Astrocyte (in vitro differentiated cells and primary cell): ENCODE results near the gene CRADD. TPM values are rescaled to one million over a fixed set of nuclear protein-coding genes. Genes with fewer than 3 reads are reported as not detected.

Source experiments
- DNase-seq: peaks from one replicate; pipeline ENCODE4 v3.0.0-alpha.2; 2010; ENCODE audit warnings: low read depth
- FAIRE-seq: peaks from 2 replicates; lab custom pipeline; 2011; peaks lifted over from hg19 to GRCh38; lab: Jason Lieb, UNC
- H2AFZ ChIP-seq: 2 replicates; pipeline ENCODE4 v1.6.0; 2012; ENCODE audit warnings: low read depth, low read length, inconsistent platforms
- H3K27ac ChIP-seq: 2 replicates; pipeline ENCODE4 v1.5.1; 2011; ENCODE audit warnings: low read depth, low read length, inconsistent platforms
- H3K27me3 ChIP-seq: 2 replicates; pipeline ENCODE4 v1.6.0; 2011; ENCODE audit warnings: low read length, inconsistent platforms; ENCODE audit not compliant: insufficient read depth
- H3K36me3 ChIP-seq: 2 replicates; pipeline ENCODE4 v1.5.1; 2011; ENCODE audit warnings: low read length, inconsistent platforms; ENCODE audit not compliant: insufficient read depth
- H3K4me1 ChIP-seq: 2 replicates; pipeline ENCODE4 v1.5.1; 2011; ENCODE audit warnings: low read length, inconsistent platforms; ENCODE audit not compliant: insufficient read depth
- H3K4me2 ChIP-seq: 2 replicates; pipeline ENCODE4 v1.6.0; 2012; ENCODE audit warnings: low read length, inconsistent platforms
- H3K4me3 ChIP-seq: 2 replicates; pipeline ENCODE4 v1.5.1; 2011; ENCODE audit warnings: low read depth, mild to moderate bottlenecking, low read length, inconsistent platforms; ENCODE audit not compliant: insufficient read depth
- H3K79me2 ChIP-seq: 2 replicates; pipeline ENCODE4 v1.6.0; 2012; ENCODE audit warnings: mild to moderate bottlenecking, low read length, inconsistent platforms; ENCODE audit not compliant: insufficient read depth
- H3K9ac ChIP-seq: 2 replicates; pipeline ENCODE4 v1.6.0; 2012; ENCODE audit warnings: mild to moderate bottlenecking, low read length, inconsistent platforms
- H3K9me3 ChIP-seq: 2 replicates; pipeline ENCODE4 v1.5.1; 2012; ENCODE audit warnings: low read depth, mild to moderate bottlenecking, low read length, inconsistent platforms; ENCODE audit not compliant: insufficient read depth
- H4K20me1 ChIP-seq: 2 replicates; pipeline ENCODE4 v1.6.0; 2012; ENCODE audit warnings: low read length, inconsistent platforms; ENCODE audit not compliant: insufficient read depth
- H3K27ac Mint-ChIP-seq: one replicate; pipeline ENCODE4 v1.8.0; 2021; ENCODE audit warnings: mild to moderate bottlenecking, mixed read lengths; ENCODE audit not compliant: unreplicated experiment
- H3K27me3 Mint-ChIP-seq: one replicate; pipeline ENCODE4 v1.8.0; 2021; ENCODE audit warnings: low read depth, mixed read lengths; ENCODE audit not compliant: unreplicated experiment
- H3K36me3 Mint-ChIP-seq: one replicate; pipeline ENCODE4 v1.8.0; 2021; ENCODE audit warnings: low read depth, mixed read lengths; ENCODE audit not compliant: unreplicated experiment
- H3K4me1 Mint-ChIP-seq: one replicate; pipeline ENCODE4 v1.8.0; 2021; ENCODE audit warnings: low read depth, mixed read lengths; ENCODE audit not compliant: unreplicated experiment
- H3K4me3 Mint-ChIP-seq: one replicate; pipeline ENCODE4 v1.8.0; 2021; ENCODE audit warnings: mild to moderate bottlenecking, moderate library complexity, mixed read lengths; ENCODE audit not compliant: unreplicated experiment
- H3K9me3 Mint-ChIP-seq: one replicate; pipeline ENCODE4 v1.8.0; 2021; ENCODE audit warnings: mild to moderate bottlenecking, mixed read lengths; ENCODE audit not compliant: unreplicated experiment
- CTCF ChIP-seq: IDR thresholded peaks from 2 replicates; pipeline ENCODE4 v1.5.1; 2011; ENCODE audit warnings: low read depth, mild to moderate bottlenecking, inconsistent platforms, low read length, moderate library complexity; ENCODE audit not compliant: insufficient read depth
- EZH2 ChIP-seq: IDR thresholded peaks from 2 replicates; pipeline ENCODE4 v1.6.1; 2012; ENCODE audit warnings: mild to moderate bottlenecking, low read length, inconsistent platforms; ENCODE audit not compliant: insufficient read depth
- total RNA-seq: library from RNA; stranded (reverse); gene quantifications from 2 replicates; pipeline ENCODE4 v1.2.1, GENCODE V29; 2021

CRADD gene
- total RNA-seq, 1 donor from 2014 or later, result 8.8 TPM

GRCh38 chr12:93825501-93825888 is 148.3 kb downstream of the CRADD start:
- H4K20me1 ChIP-seq, result no peaks in the 10 kb centered on the region
- no peaks in the 10 kb centered on the region for H3K36me3 ChIP-seq
- H3K4me3 ChIP-seq, result no peak overlapping the region
- H3K4me2 ChIP-seq, result no peak overlapping the region
- H2AFZ ChIP-seq, result no peak overlapping the region
- peaks cover 3% of the 10 kb centered on the region for H3K4me1 Mint-ChIP-seq
- H3K9me3 Mint-ChIP-seq, result no peaks in the 10 kb centered on the region
- DNase-seq (no peak), FAIRE-seq (no peak)
- no peaks in the 10 kb centered on the region for H3K27me3 Mint-ChIP-seq
- H3K27ac ChIP-seq, result no peak overlapping the region
- peaks cover 20% of the 10 kb centered on the region for H3K4me1 ChIP-seq
- H3K4me3 Mint-ChIP-seq, result no peak overlapping the region
- H3K79me2 ChIP-seq, result no peaks in the 10 kb centered on the region
- no peak overlapping the region for H3K9ac ChIP-seq
- no peaks in the 10 kb centered on the region for H3K27me3 ChIP-seq
- no peak overlapping the region for H3K27ac Mint-ChIP-seq
- no peaks in the 10 kb centered on the region for H3K36me3 Mint-ChIP-seq
- TF ChIP-seq EZH2 (no peak), CTCF (no peak)
- H3K9me3 ChIP-seq, result no peaks in the 10 kb centered on the region

- peak; percentile 61 for DNase-seq
- no peaks in the 10 kb centered on the region for H3K79me2 ChIP-seq
- H3K9me3 Mint-ChIP-seq, result no peaks in the 10 kb centered on the region
- no peaks in the 10 kb centered on the region for H3K9me3 ChIP-seq
- no peak overlapping the region for H2AFZ ChIP-seq
- H3K27me3 ChIP-seq, result no peaks in the 10 kb centered on the region
- H3K9ac ChIP-seq, result no peak overlapping the region
- no peak overlapping the region for H3K27ac Mint-ChIP-seq
- peaks cover 3% of the 10 kb centered on the region for H3K4me1 Mint-ChIP-seq
- H4K20me1 ChIP-seq, result no peaks in the 10 kb centered on the region
- no peak overlapping the region for H3K4me3 ChIP-seq
- no peak for FAIRE-seq
- H3K27ac ChIP-seq, result no peak overlapping the region
- no peaks in the 10 kb centered on the region for H3K36me3 Mint-ChIP-seq
- TF ChIP-seq CTCF (no peak), EZH2 (no peak)
- no peaks in the 10 kb centered on the region for H3K36me3 ChIP-seq
- H3K4me3 Mint-ChIP-seq, result no peak overlapping the region
- H3K4me2 ChIP-seq, result no peak overlapping the region
- H3K4me1 ChIP-seq, result peaks cover 20% of the 10 kb centered on the region
- H3K27me3 Mint-ChIP-seq, result no peaks in the 10 kb centered on the region
Observed at GRCh38 chr12:93825931-93826555, 148.9 kb downstream of the CRADD start.

- Mint-ChIP-seq H3K27me3 (no peaks in the 10 kb centered on the region), H3K4me1 (peaks cover 3% of the 10 kb centered on the region), H3K9me3 (no peaks in the 10 kb centered on the region), H3K27ac (no peak overlapping the region), H3K36me3 (no peaks in the 10 kb centered on the region), H3K4me3 (no peak overlapping the region)
- no peaks in the 10 kb centered on the region for H4K20me1 ChIP-seq
- no peaks in the 10 kb centered on the region for H3K9me3 ChIP-seq
- no peaks in the 10 kb centered on the region for H3K27me3 ChIP-seq
- H2AFZ ChIP-seq, result no peak overlapping the region
- DNase-seq (no peak), FAIRE-seq (no peak)
- no peaks in the 10 kb centered on the region for H3K36me3 ChIP-seq
- no peak overlapping the region for H3K9ac ChIP-seq
- H3K4me3 ChIP-seq, result no peak overlapping the region
- H3K4me2 ChIP-seq, result no peak overlapping the region
- H3K4me1 ChIP-seq, result peaks cover 20% of the 10 kb centered on the region
- TF ChIP-seq EZH2 (no peak), CTCF (no peak)
- no peaks in the 10 kb centered on the region for H3K79me2 ChIP-seq
- H3K27ac ChIP-seq, result no peak overlapping the region
Observed at GRCh38 chr12:93827179-93827578, 150.0 kb downstream of the CRADD start.
